Activated naive CD4-positive, alpha-beta T cell treated with anti-CD3 and anti-CD28 coated beads, Interleukin-2, amount 50 U/mL, for 24 hours (primary cell): ENCODE data around the gene POGZ.

Experiments used
- H3K27ac Mint-ChIP-seq: one replicate; pipeline ENCODE4 v1.8.0; 2021; ENCODE audit warnings: mild to moderate bottlenecking, mixed read lengths
- H3K27me3 Mint-ChIP-seq: one replicate; pipeline ENCODE4 v1.8.0; 2021; ENCODE audit warnings: mixed read lengths
- H3K36me3 Mint-ChIP-seq: one replicate; pipeline ENCODE4 v1.8.0; 2021; ENCODE audit warnings: mixed read lengths
- H3K4me1 Mint-ChIP-seq: one replicate; pipeline ENCODE4 v1.8.0; 2021; ENCODE audit warnings: mixed read lengths
- H3K4me3 Mint-ChIP-seq: one replicate; pipeline ENCODE4 v1.8.0; 2021; ENCODE audit warnings: mild to moderate bottlenecking, mixed read lengths
- H3K9me3 Mint-ChIP-seq: one replicate; pipeline ENCODE4 v1.8.0; 2021; ENCODE audit warnings: mixed read lengths

POGZ gene

GRCh38 chr1:151486557-151486956 is 27.3 kb upstream of the POGZ start:
- H3K4me3 Mint-ChIP-seq, result no peak overlapping the region
- H3K27ac Mint-ChIP-seq, result no peak overlapping the region
- no peaks in the 10 kb centered on the region for H3K36me3 Mint-ChIP-seq
- H3K9me3 Mint-ChIP-seq, result no peaks in the 10 kb centered on the region
- no peaks in the 10 kb centered on the region for H3K27me3 Mint-ChIP-seq
- H3K4me1 Mint-ChIP-seq, result no peaks in the 10 kb centered on the region

GRCh38 chr1:151485685-151486255 is 26.5 kb upstream of the POGZ start:
- H3K4me1 Mint-ChIP-seq, result no peaks in the 10 kb centered on the region
- H3K9me3 Mint-ChIP-seq, result no peaks in the 10 kb centered on the region
- H3K4me3 Mint-ChIP-seq, result no peak overlapping the region
- H3K27me3 Mint-ChIP-seq, result no peaks in the 10 kb centered on the region
- no peaks in the 10 kb centered on the region for H3K36me3 Mint-ChIP-seq
- no peak overlapping the region for H3K27ac Mint-ChIP-seq

- no peaks in the 10 kb centered on the region for H3K4me1 Mint-ChIP-seq
- H3K9me3 Mint-ChIP-seq, result no peaks in the 10 kb centered on the region
- no peak overlapping the region for H3K4me3 Mint-ChIP-seq
- H3K36me3 Mint-ChIP-seq, result no peaks in the 10 kb centered on the region
- H3K27ac Mint-ChIP-seq, result no peak overlapping the region
- H3K27me3 Mint-ChIP-seq, result peaks cover 1% of the 10 kb centered on the region
Measured at GRCh38 chr1:151482017-151482416, 22.7 kb upstream of the POGZ start.

GRCh38 chr1:151479462-151479861 is 20.2 kb upstream of the POGZ start:
- no peak overlapping the region for H3K27ac Mint-ChIP-seq
- no peak overlapping the region for H3K4me3 Mint-ChIP-seq
- H3K9me3 Mint-ChIP-seq, result no peaks in the 10 kb centered on the region
- peaks cover 4% of the 10 kb centered on the region for H3K4me1 Mint-ChIP-seq
- peaks cover 4% of the 10 kb centered on the region for H3K27me3 Mint-ChIP-seq
- H3K36me3 Mint-ChIP-seq, result no peaks in the 10 kb centered on the region

GRCh38 chr1:151478923-151479322 is 19.6 kb upstream of the POGZ start:
- H3K36me3 Mint-ChIP-seq, result no peaks in the 10 kb centered on the region
- peaks cover 4% of the 10 kb centered on the region for H3K4me1 Mint-ChIP-seq
- no peak overlapping the region for H3K27ac Mint-ChIP-seq
- H3K9me3 Mint-ChIP-seq, result no peaks in the 10 kb centered on the region
- no peak overlapping the region for H3K4me3 Mint-ChIP-seq
- peaks cover 4% of the 10 kb centered on the region for H3K27me3 Mint-ChIP-seq

DNA sequence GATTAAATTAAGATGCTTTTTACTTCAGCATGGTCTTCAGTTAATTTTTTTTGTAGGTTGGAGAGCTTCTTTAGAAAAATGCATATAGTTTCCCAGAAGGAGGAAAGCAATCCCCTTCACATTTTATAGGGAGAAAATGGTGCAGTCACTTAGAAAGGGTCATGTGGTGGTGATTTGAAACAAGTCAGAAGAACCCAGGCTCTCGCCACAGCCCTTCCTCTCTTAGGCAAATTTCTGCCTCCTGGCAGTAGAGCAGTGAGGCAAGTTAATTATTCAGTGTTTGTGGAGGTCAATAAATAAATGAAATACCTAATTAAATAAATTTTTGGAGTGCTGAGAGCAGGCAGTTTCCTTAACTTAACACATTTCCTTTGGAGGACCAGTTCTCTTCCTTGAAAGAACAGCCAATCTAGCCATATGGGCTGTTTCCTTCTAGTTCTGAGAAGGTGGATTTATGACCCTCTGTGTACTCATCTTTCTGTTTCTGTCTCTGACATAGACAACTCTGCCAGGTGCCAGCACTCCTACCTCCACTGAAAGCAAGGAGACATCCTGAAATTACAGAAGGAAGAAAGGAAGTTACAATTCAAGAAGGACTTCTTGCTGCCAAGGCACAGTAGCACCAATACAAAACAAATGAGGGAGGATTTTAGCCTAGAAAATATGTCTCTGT is 19.0 kb upstream of the POGZ start:
- Mint-ChIP-seq H3K4me1 (peaks cover 4% of the 10 kb centered on the region), H3K9me3 (no peaks in the 10 kb centered on the region), H3K27me3 (peaks cover 4% of the 10 kb centered on the region), H3K4me3 (no peak overlapping the region), H3K27ac (no peak overlapping the region), H3K36me3 (no peaks in the 10 kb centered on the region)

DNA sequence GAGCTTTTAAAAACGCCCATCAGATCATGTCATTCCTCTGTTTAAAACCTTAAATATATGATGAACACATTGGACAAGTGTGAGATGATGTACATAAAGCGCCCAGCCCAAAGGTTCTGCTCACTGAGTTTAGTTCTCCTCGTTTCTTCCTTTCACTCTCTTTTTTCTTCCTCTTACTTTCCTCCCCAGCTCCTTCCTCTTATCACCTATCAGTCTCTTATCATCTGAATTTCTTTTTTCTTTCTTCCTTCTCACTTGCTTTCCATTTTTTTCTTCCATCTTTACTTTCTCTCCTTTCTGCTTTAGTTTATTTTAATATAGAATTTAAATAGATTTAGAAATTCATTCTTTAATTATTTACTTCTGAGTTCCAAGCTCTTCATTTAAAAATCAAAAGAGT is 17.8 kb upstream of the POGZ start:
- Mint-ChIP-seq H3K27me3 (peaks cover 4% of the 10 kb centered on the region), H3K36me3 (no peaks in the 10 kb centered on the region), H3K4me3 (no peak overlapping the region), H3K4me1 (peaks cover 10% of the 10 kb centered on the region), H3K9me3 (no peaks in the 10 kb centered on the region), H3K27ac (no peak overlapping the region)

DNA sequence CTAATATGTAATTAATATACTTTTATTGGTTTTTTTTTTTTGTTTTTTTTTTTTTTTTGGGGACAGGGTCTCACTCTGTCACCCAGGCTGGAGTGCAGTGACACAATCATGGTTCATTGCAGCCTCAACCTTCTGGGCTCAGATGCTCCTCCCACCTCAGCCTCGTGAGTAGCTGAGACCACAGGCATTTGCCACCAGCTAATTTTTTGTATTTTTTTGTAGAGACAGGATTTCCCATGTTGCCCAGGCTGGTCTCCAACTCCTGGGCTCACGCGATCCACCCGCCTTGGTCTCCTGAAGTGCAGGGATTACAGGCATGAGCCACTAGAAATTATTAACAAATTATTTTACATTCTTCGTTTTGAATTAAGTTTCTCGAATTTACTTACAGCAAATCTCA is 16.8 kb upstream of the POGZ start:
- no peaks in the 10 kb centered on the region for H3K9me3 Mint-ChIP-seq

DNA sequence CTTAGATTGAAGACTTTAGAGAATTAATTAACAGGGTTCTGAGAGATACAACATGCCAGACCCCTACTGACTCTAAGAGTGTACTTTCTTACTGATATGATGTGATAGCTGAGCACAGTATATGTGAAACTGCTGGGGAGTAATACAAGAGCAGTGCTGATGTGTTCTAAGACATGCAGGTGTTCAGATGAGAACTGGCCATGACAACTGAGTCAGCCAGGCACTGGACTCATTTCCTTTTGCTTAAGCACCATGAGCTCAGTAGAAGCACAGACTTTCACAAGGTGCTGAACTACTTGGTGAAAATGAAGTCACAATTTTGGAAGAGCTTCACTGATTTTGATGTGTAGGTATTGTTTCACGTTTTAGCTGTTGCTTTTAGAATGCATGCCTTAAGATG is 15.9 kb upstream of the POGZ start:
- H3K27ac Mint-ChIP-seq, result no peak overlapping the region
- H3K4me3 Mint-ChIP-seq, result no peak overlapping the region
- no peaks in the 10 kb centered on the region for H3K9me3 Mint-ChIP-seq
- peaks cover 10% of the 10 kb centered on the region for H3K4me1 Mint-ChIP-seq
- peaks cover 4% of the 10 kb centered on the region for H3K27me3 Mint-ChIP-seq
- no peaks in the 10 kb centered on the region for H3K36me3 Mint-ChIP-seq

More for the DNA sequence above, 16.8 kb upstream of the POGZ start:
- Mint-ChIP-seq H3K4me3 (no peak overlapping the region), H3K4me1 (peaks cover 10% of the 10 kb centered on the region), H3K27ac (no peak overlapping the region), H3K27me3 (peaks cover 4% of the 10 kb centered on the region), H3K36me3 (no peaks in the 10 kb centered on the region)

- H3K4me1 Mint-ChIP-seq, result peaks cover 10% of the 10 kb centered on the region
- peaks cover 4% of the 10 kb centered on the region for H3K27me3 Mint-ChIP-seq
- no peak overlapping the region for H3K27ac Mint-ChIP-seq
- H3K4me3 Mint-ChIP-seq, result no peak overlapping the region
- no peaks in the 10 kb centered on the region for H3K9me3 Mint-ChIP-seq
- no peaks in the 10 kb centered on the region for H3K36me3 Mint-ChIP-seq
Measured at GRCh38 chr1:151474745-151475144, 15.5 kb upstream of the POGZ start.

DNA sequence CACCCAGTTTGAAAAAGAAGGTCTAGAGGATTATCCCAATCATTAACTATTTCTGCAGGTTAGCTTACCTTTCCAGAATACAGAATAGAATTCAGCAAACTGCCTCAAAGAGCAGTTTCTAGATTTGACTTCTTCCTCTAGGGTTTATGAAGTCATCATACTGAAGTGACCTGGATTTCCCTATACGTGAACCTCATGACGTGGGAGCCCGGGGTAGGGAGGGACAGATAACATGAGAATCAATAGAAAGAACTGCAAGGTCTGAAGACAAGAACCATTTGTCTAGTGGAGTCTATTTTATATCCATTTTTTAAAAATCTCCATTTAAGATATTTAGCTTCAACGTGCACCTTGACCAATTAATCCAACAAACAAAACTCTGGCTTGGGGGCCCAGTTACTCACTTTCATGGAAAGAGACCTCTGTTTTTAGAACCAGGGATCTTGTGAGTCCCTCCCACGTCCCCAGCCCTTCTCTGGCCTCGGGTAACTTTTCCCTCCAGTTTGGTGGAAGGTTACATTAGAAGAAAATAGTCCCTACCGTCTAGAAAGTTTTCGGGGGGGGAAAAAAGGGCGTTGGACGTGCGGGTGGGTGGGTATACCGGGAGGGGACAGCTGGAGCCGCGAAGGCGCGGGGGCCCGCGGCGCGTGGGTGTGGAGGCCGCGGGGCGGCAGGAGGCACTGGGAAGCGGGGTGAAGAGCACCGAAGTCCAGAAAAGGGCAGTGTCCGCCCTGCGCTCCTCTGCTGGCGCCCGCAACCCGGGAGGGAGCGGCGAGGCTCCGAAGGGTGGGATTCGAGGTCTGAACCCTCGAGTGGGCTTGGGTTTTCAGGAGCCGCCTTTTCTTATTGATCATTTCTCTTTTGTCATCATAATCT is 13.8 kb upstream of the POGZ start:
- no peaks in the 10 kb centered on the region for H3K9me3 Mint-ChIP-seq

GRCh38 chr1:151465026-151465425 is 5.7 kb upstream of the POGZ start:
- no peaks in the 10 kb centered on the region for H3K36me3 Mint-ChIP-seq
- H3K27me3 Mint-ChIP-seq, result peaks cover 18% of the 10 kb centered on the region
- H3K4me3 Mint-ChIP-seq, result no peak overlapping the region
- peaks cover 2% of the 10 kb centered on the region for H3K4me1 Mint-ChIP-seq
- no peaks in the 10 kb centered on the region for H3K9me3 Mint-ChIP-seq
- H3K27ac Mint-ChIP-seq, result no peak overlapping the region

More for the DNA sequence above, 13.8 kb upstream of the POGZ start:
- Mint-ChIP-seq H3K4me3 (peak overlapping the region; percentile 66), H3K27me3 (peaks cover 7% of the 10 kb centered on the region), H3K4me1 (peaks cover 10% of the 10 kb centered on the region), H3K27ac (peak overlapping the region; percentile 69), H3K36me3 (no peaks in the 10 kb centered on the region)

DNA sequence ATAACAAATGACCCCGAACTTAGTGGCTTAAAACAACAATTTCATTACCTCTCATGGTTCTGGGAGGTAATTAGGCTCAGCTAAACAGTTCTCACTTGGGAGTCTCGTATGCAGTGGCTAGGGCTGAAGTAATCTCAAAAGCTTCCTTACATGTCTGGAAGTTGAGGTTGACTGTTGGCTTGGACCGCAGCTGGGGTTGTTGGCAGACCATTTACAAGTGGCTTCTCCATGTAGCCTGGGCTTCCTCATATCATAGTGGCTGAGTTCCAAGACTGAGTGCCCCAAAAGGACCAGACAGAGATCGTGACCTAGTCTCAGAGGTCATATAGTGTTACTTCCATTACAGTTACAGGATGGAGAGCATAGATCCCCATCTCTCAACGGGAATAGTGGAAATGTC is 2.4 kb upstream of the POGZ start:
- H3K27me3 Mint-ChIP-seq, result peaks cover 16% of the 10 kb centered on the region
- H3K36me3 Mint-ChIP-seq, result no peaks in the 10 kb centered on the region
- H3K9me3 Mint-ChIP-seq, result no peaks in the 10 kb centered on the region
- no peak overlapping the region for H3K27ac Mint-ChIP-seq
- H3K4me1 Mint-ChIP-seq, result peaks cover 18% of the 10 kb centered on the region
- H3K4me3 Mint-ChIP-seq, result no peak overlapping the region

DNA sequence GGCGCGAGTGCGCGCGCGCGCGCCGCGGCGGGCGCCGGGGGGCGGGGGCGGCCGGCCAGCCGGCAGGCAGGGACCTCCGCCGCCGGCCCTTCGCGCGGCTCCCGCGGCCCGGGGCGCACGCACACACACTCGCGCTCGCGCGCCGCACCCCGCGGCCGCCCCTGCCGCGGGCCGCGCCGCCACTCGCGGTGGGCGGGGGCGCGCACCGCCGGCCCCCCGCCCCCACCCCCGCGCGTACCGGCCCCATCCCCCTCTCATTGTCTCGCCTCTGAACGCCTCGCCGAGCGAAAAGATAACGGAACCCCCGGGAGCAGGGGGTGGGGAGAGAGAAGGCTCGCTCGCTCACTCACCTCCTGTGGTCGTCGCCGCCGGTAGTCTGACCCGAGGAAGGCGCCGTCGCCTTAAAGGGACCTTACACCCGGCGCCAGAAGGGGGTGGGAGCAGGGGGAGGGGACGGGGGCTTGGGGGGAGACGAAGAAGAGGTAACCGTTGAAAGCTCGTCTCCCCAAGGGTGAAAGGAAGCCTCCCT is 428 bp downstream of the POGZ start:
- Mint-ChIP-seq H3K9me3 (no peaks in the 10 kb centered on the region), H3K36me3 (no peaks in the 10 kb centered on the region), H3K4me1 (peaks cover 40% of the 10 kb centered on the region), H3K27ac (peak overlapping the region; percentile 91), H3K27me3 (peaks cover 10% of the 10 kb centered on the region), H3K4me3 (peak overlapping the region; percentile 82)

- Mint-ChIP-seq H3K9me3 (no peaks in the 10 kb centered on the region), H3K4me3 (peak overlapping the region; percentile 93), H3K27ac (peak overlapping the region; percentile 96), H3K36me3 (no peaks in the 10 kb centered on the region), H3K4me1 (peaks cover 45% of the 10 kb centered on the region), H3K27me3 (peaks cover 9% of the 10 kb centered on the region)
Measured at GRCh38 chr1:151457911-151458801, 1.1 kb downstream of the POGZ start.
